ENCODE results near the gene TMEM229B.

The TMEM229B gene

GRCh38 chr14:67480011-67480410 is 8.5 kb downstream of the TMEM229B start:
- H3K4me3 ChIP-seq (ENCODE audit: low read length): no peak overlapping the region
- no peak for TF ChIP-seq CTCF (conservative IDR thresholded peaks at IDR 0.05; ENCODE audit: low read depth, low read length)
- no peak for DNase-seq (ENCODE audit: low read depth)

- H3K4me3 ChIP-seq (ENCODE audit: low read length): no peak overlapping the region
- TF ChIP-seq CTCF (conservative IDR thresholded peaks at IDR 0.05; ENCODE audit: low read depth, low read length): no peak
- DNase-seq (ENCODE audit: low read depth): no peak
These were observed 9.8 kb downstream of the TMEM229B start for GRCh38 chr14:67478800-67479084.

- TF ChIP-seq CTCF (conservative IDR thresholded peaks at IDR 0.05; ENCODE audit: low read depth, low read length): no peak
- H3K4me3 ChIP-seq (ENCODE audit: low read length): no peak overlapping the region
- no peak for DNase-seq (ENCODE audit: low read depth)
These were observed 10.4 kb downstream of the TMEM229B start for GRCh38 chr14:67477926-67478799.

- no peak for DNase-seq (ENCODE audit: low read depth)
- H3K4me3 ChIP-seq (ENCODE audit: low read length): no peak overlapping the region
- TF ChIP-seq CTCF (conservative IDR thresholded peaks at IDR 0.05; ENCODE audit: low read depth, low read length): no peak
These were observed 14.2 kb downstream of the TMEM229B start for GRCh38 chr14:67474366-67474765.

- no peak overlapping the region for H3K4me3 ChIP-seq (ENCODE audit: low read length)
These were observed 15.0 kb downstream of the TMEM229B start for GRCh38 chr14:67473290-67474082.

GRCh38 chr14:67472726-67473125 is 15.8 kb downstream of the TMEM229B start:
- H3K4me3 ChIP-seq (ENCODE audit: low read length): no peak overlapping the region
- DNase-seq (ENCODE audit: low read depth): no peak
- TF ChIP-seq CTCF (conservative IDR thresholded peaks at IDR 0.05; ENCODE audit: low read depth, low read length): no peak

More at GRCh38 chr14:67473290-67474082, 15.0 kb downstream of the TMEM229B start:
- no peak for TF ChIP-seq CTCF (conservative IDR thresholded peaks at IDR 0.05; ENCODE audit: low read depth, low read length)
- no peak for DNase-seq (ENCODE audit: low read depth)

Measured in retinal pigment epithelial cell (primary cell).